Measurements from ENCODE around the gene TNFAIP8.

GRCh38 chr5:119402555-119402954 lies 46.7 kb downstream of the TNFAIP8 start:
- TF ChIP-seq, protein P1, sequence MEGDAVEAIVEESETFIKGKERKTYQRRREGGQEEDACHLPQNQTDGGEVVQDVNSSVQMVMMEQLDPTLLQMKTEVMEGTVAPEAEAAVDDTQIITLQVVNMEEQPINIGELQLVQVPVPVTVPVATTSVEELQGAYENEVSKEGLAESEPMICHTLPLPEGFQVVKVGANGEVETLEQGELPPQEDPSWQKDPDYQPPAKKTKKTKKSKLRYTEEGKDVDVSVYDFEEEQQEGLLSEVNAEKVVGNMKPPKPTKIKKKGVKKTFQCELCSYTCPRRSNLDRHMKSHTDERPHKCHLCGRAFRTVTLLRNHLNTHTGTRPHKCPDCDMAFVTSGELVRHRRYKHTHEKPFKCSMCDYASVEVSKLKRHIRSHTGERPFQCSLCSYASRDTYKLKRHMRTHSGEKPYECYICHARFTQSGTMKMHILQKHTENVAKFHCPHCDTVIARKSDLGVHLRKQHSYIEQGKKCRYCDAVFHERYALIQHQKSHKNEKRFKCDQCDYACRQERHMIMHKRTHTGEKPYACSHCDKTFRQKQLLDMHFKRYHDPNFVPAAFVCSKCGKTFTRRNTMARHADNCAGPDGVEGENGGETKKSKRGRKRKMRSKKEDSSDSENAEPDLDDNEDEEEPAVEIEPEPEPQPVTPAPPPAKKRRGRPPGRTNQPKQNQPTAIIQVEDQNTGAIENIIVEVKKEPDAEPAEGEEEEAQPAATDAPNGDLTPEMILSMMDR (IDR thresholded peaks at IDR 0.05), result no peak
- no peak for TF ChIP-seq POLR2AphosphoS5 (IDR thresholded peaks at IDR 0.05; ENCODE audit: insufficient read depth in 1 of 2, low read depth in 1 of 2)

All from vagina (tissue), 2 donors.